Neural cell (in vitro differentiated cells): Measurements from ENCODE around the gene CARD9. TPM values are rescaled to one million over a fixed set of nuclear protein-coding genes. Genes with fewer than 3 reads are reported as not detected.

Experiments used
- H2AFZ ChIP-seq: fragments of 200-600, 300-800 bp; sonication (generic), shearing (Covaris generic); 2 replicates; pipeline ENCODE4 v1.6.0; 2014; ENCODE audit warnings: low read depth, mild to moderate bottlenecking, antibody characterized with exemption, low read length, moderate library complexity
- H3F3A ChIP-seq: fragments of 200-600 bp; shearing (Covaris generic); 2 replicates; pipeline ENCODE4 v1.6.1; 2016; ENCODE audit warnings: mild to moderate bottlenecking, moderate library complexity, mixed read lengths, antibody characterized with exemption, low read length; ENCODE audit not compliant: insufficient read depth, poor library complexity, severe bottlenecking
- H3K27ac ChIP-seq: fragments of 200-600, 300-800 bp; sonication (generic), shearing (Covaris generic); 2 replicates; pipeline ENCODE4 v1.5.1; 2014; ENCODE audit warnings: mild to moderate bottlenecking, low read length, moderate library complexity
- H3K27me3 ChIP-seq: fragments of 300-800, 200-600 bp; sonication (generic), shearing (Covaris generic); 2 replicates; pipeline ENCODE4 v1.6.0; 2014; ENCODE audit warnings: mild to moderate bottlenecking, low read depth, low read length, moderate library complexity; ENCODE audit not compliant: insufficient read depth
- H3K36me3 ChIP-seq: fragments of 300-800, 200-600 bp; sonication (generic), shearing (Covaris generic); 2 replicates; pipeline ENCODE4 v1.5.1; 2014; ENCODE audit warnings: mild to moderate bottlenecking, antibody characterized with exemption, low read length, moderate library complexity; ENCODE audit not compliant: insufficient read depth
- H3K4me2 ChIP-seq: fragments of 300-800, 200-600 bp; sonication (generic), shearing (Covaris generic); 2 replicates; pipeline ENCODE4 v1.6.0; 2014; ENCODE audit warnings: mild to moderate bottlenecking, low read length
- H3K4me3 ChIP-seq: fragments of 300-800, 200-600 bp; sonication (generic), shearing (Covaris generic); 2 replicates; pipeline ENCODE4 v1.5.1; 2014; ENCODE audit warnings: mild to moderate bottlenecking, low read length, moderate library complexity
- H3K79me2 ChIP-seq: fragments of 200-600 bp; shearing (Covaris generic); replicated peaks from 2 replicates; pipeline ENCODE4 v1.6.0; 2014; ENCODE audit warnings: mild to moderate bottlenecking, low read length, moderate library complexity; ENCODE audit not compliant: insufficient read depth
- H3K9ac ChIP-seq: fragments of 300-800, 200-600 bp; sonication (generic), shearing (Covaris generic); 2 replicates; pipeline ENCODE4 v1.6.1; 2016; ENCODE audit warnings: mild to moderate bottlenecking, low read length, mixed read lengths
- H3K9me2 ChIP-seq: fragments of 200-600 bp; shearing (Covaris generic); 2 replicates; pipeline ENCODE4 v1.6.1; 2016; ENCODE audit warnings: mild to moderate bottlenecking, low read length, mixed read lengths; ENCODE audit not compliant: insufficient read depth
- H3K9me3 ChIP-seq: fragments of 200-600, 300-800 bp; sonication (generic), shearing (Covaris generic); 2 replicates; pipeline ENCODE4 v1.6.1; 2016; ENCODE audit warnings: mild to moderate bottlenecking, mixed run types, low read length, moderate library complexity, mixed read lengths
- H4K20me1 ChIP-seq: fragments of 200-600 bp; shearing (Covaris generic); 2 replicates; pipeline ENCODE4 v1.6.1; 2016; ENCODE audit warnings: mild to moderate bottlenecking, mixed run types; ENCODE audit not compliant: insufficient read depth
- EP300 ChIP-seq: fragments of 450-650 bp; conservative IDR thresholded peaks from 2 replicates; pipeline ENCODE4 v1.6.1; 2014; ENCODE audit warnings: antibody characterized with exemption, mild to moderate bottlenecking, moderate library complexity; ENCODE audit not compliant: poor library complexity, severe bottlenecking
- POLR2AphosphoS5 ChIP-seq: IDR thresholded peaks from 2 replicates; pipeline ENCODE4 v1.6.1; 2012
- SMC3 ChIP-seq: fragments of 450-650 bp; conservative IDR thresholded peaks from 2 replicates; pipeline ENCODE4 v1.6.1; 2014; ENCODE audit warnings: antibody characterized with exemption, mild to moderate bottlenecking, moderate library complexity; ENCODE audit not compliant: poor library complexity
- TAF1 ChIP-seq: IDR thresholded peaks from 2 replicates; pipeline ENCODE4 v1.6.1; 2012; ENCODE audit warnings: low read depth
- polyA plus RNA-seq: library from polyadenylated mRNA; depleted of rRNA; stranded (reverse); fragments of >200 nt; gene quantifications from 2 replicates; pipeline ENCODE4 v1.2.3, GENCODE V29; 2014
- TF ChIP-seq, protein P1 (sequence below): fragments of 450-650 bp; IDR thresholded peaks from 2 replicates; pipeline ENCODE4 v1.5.1; 2014; ENCODE audit warnings: antibody characterized with exemption, mild to moderate bottlenecking, moderate library complexity; ENCODE audit not compliant: poor library complexity, severe bottlenecking
- TF ChIP-seq, protein P2 (sequence below): IDR thresholded peaks from 2 replicates; pipeline ENCODE4 v1.6.1; 2012; ENCODE audit warnings: borderline replicate concordance

CARD9 gene
- polyA plus RNA-seq, 1 donor from 2014 or later = 0.77 TPM

DNA sequence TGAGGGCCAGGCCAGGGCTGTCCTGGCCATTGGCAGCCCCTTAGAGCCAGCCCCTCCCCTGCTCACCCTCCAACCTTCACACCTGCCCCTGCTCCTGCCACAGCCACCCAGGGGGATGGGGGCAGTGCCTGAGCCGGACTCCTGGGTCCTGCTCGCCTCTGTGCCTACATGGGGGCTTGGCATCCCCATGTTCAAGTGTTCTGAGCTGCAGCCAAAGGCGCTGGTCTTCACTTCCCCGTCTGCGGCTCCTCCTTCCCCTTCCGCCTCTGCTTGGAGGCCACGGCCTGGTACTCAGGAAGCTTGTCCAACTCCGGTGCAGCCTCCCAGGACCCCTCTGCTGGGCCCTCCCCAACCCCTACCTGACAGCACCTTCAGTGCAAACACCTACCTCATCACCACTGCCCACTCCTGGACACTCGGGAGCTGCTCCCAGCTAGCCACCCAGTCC, 7.7 kb downstream of the CARD9 start:
- H3K27me3 ChIP-seq = no peaks in the 10 kb centered on the region
- H3K79me2 ChIP-seq = no peaks in the 10 kb centered on the region
- H3K4me3 ChIP-seq = no peak overlapping the region
- H4K20me1 ChIP-seq = no peaks in the 10 kb centered on the region
- H3K9ac ChIP-seq = no peak overlapping the region
- H3K9me2 ChIP-seq = no peaks in the 10 kb centered on the region
- no peak overlapping the region for H2AFZ ChIP-seq
- H3K36me3 ChIP-seq = no peaks in the 10 kb centered on the region
- no peak overlapping the region for H3K27ac ChIP-seq
- no peaks in the 10 kb centered on the region for H3K9me3 ChIP-seq
- no peaks in the 10 kb centered on the region for H3F3A ChIP-seq
- no peak for TF ChIP-seq POLR2AphosphoS5
- H3K4me2 ChIP-seq = no peak overlapping the region

DNA sequence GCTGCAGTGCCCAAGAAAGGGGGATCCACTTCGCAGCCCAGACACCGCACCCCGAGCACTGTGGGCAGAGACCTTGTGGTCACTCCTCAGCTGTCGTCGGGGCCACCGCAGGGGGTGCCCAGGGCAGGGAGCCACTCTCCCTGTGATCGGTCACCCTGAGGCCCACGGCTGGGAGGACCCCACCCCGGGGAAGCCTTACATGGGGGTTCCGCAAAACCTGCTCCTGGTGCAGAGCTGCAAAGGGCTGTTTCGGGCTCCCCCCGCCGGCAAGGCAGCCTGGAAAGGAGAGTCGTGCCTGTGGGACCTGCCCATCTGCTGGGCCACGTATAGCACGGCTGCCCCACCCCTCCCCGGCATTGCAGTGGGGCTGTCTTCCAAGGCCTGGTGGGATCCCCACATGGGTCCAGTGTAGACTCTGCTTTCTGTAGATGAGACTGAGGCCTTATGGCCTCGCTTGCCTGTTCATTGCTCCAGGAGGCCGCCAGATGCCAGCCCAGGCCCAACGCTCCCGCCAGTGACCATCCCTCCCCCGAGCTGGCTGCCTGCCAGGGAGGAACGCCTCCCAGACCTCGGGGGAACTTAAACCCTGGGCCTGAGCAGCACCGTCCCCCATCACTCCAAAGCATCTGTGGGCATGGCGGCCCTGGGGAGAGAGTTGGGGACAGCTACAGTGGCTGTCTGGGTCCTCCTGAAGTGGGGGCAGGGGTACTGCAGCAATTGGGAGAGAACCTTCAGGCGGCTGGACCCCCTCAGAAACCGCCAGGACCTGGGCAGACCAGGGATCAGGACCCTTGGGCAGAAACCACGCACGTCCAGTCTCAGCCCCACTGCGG, 8.3 kb downstream of the CARD9 start:
- no peak for TF ChIP-seq EP300
- TF ChIP-seq, protein P1, sequence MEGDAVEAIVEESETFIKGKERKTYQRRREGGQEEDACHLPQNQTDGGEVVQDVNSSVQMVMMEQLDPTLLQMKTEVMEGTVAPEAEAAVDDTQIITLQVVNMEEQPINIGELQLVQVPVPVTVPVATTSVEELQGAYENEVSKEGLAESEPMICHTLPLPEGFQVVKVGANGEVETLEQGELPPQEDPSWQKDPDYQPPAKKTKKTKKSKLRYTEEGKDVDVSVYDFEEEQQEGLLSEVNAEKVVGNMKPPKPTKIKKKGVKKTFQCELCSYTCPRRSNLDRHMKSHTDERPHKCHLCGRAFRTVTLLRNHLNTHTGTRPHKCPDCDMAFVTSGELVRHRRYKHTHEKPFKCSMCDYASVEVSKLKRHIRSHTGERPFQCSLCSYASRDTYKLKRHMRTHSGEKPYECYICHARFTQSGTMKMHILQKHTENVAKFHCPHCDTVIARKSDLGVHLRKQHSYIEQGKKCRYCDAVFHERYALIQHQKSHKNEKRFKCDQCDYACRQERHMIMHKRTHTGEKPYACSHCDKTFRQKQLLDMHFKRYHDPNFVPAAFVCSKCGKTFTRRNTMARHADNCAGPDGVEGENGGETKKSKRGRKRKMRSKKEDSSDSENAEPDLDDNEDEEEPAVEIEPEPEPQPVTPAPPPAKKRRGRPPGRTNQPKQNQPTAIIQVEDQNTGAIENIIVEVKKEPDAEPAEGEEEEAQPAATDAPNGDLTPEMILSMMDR = no peak
- Histone ChIP-seq H3K36me3 (no peaks in the 10 kb centered on the region), H3K9me3 (no peaks in the 10 kb centered on the region), H3K27me3 (no peaks in the 10 kb centered on the region), H3K27ac (no peak overlapping the region), H3F3A (no peaks in the 10 kb centered on the region), H2AFZ (no peak overlapping the region), H3K9ac (no peak overlapping the region), H3K4me2 (no peak overlapping the region), H3K9me2 (no peaks in the 10 kb centered on the region), H3K79me2 (no peaks in the 10 kb centered on the region), H4K20me1 (no peaks in the 10 kb centered on the region), H3K4me3 (no peak overlapping the region)

DNA sequence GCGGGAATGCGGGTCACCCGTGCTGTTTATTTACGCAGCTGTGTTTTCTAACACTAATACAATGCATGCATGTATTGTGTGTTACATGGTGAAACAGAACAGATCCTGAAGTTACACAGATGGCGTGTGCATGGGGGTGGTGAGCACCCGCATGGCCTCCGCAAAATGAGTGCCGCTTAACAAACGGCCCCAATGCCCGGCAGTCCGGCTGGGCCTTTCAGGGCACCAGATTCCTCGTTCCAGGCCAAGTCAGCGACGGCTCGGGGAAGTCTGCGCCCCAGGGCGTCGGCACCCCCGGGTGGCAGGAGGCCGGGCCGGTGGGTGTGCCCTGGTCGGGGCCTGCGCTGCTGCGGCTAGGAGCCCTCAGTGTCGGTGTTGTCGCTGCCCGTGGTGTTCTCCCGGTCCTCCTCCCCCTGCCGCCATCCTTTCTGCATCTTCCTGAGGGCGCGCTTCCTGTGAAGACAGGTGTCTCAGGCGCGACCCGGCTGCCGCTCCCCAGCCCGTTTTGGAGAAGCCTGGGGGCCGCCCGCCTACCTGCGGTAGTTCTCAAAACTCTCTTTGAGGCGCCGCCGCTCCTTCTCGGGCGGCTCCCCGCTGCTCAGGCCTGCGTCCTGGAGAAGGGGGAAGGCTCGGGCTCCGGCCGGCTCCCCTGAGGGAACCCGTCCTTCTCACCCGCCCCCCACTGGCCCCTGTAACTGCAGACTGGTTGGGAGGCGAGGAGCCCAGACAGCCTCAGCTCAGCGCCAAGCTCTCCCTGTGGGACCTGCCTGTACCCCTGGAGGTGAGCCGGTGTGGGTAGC, 9.3 kb downstream of the CARD9 start:
- TF ChIP-seq, protein P2, sequence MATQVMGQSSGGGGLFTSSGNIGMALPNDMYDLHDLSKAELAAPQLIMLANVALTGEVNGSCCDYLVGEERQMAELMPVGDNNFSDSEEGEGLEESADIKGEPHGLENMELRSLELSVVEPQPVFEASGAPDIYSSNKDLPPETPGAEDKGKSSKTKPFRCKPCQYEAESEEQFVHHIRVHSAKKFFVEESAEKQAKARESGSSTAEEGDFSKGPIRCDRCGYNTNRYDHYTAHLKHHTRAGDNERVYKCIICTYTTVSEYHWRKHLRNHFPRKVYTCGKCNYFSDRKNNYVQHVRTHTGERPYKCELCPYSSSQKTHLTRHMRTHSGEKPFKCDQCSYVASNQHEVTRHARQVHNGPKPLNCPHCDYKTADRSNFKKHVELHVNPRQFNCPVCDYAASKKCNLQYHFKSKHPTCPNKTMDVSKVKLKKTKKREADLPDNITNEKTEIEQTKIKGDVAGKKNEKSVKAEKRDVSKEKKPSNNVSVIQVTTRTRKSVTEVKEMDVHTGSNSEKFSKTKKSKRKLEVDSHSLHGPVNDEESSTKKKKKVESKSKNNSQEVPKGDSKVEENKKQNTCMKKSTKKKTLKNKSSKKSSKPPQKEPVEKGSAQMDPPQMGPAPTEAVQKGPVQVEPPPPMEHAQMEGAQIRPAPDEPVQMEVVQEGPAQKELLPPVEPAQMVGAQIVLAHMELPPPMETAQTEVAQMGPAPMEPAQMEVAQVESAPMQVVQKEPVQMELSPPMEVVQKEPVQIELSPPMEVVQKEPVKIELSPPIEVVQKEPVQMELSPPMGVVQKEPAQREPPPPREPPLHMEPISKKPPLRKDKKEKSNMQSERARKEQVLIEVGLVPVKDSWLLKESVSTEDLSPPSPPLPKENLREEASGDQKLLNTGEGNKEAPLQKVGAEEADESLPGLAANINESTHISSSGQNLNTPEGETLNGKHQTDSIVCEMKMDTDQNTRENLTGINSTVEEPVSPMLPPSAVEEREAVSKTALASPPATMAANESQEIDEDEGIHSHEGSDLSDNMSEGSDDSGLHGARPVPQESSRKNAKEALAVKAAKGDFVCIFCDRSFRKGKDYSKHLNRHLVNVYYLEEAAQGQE = no peak
- TF ChIP-seq POLR2AphosphoS5 = no peak
- TF ChIP-seq, protein P1 = no peak
- peak; percentile 39 for TF ChIP-seq SMC3
- TF ChIP-seq TAF1 = no peak
- H3K79me2 ChIP-seq = no peaks in the 10 kb centered on the region
- no peak overlapping the region for H3K27ac ChIP-seq
- H3K27me3 ChIP-seq = no peaks in the 10 kb centered on the region
- no peak overlapping the region for H3K4me2 ChIP-seq
- H3K9ac ChIP-seq = no peak overlapping the region
- H4K20me1 ChIP-seq = no peaks in the 10 kb centered on the region
- no peaks in the 10 kb centered on the region for H3K9me2 ChIP-seq
- H3K36me3 ChIP-seq = no peaks in the 10 kb centered on the region
- H2AFZ ChIP-seq = no peak overlapping the region
- no peaks in the 10 kb centered on the region for H3K9me3 ChIP-seq
- H3K4me3 ChIP-seq = peak overlapping the region; percentile 75
- H3F3A ChIP-seq = no peaks in the 10 kb centered on the region
